ENCODE measurements around the gene BEND7. TPM values are rescaled to one million over a fixed set of nuclear protein-coding genes. Genes with fewer than 3 reads are reported as not detected.
"Not testable (repeated sequence)": the region's sequence is repeated elsewhere in the genome, so short reads cannot be mapped to it uniquely, and the experiment has no call there.

Gene BEND7
- polyA plus RNA-seq, 4 donors = 15.6 to 39.7 (median 33.9) TPM

DNA sequence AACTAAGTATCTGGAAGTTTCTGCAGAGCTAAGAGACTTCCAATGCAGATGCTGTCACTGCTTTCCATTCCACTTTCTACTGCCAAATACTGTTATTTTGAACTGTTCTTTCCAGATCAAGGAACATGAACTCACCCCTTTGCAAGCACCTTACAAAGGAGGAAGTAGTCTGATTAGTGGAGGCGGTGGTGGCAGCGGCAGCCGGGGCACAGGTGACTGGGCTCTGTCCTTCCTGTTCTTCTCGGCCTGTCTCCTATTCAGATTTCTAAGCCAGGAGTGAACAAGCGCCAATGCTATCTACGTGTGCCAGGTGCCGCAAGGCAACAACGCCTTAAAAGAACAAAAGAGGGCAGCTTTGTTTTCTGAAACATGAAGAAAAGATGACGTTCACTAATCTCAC lies 44.9 kb downstream of the BEND7 start:
- DNase-seq (ENCODE audit: low read depth in 4 of 4, low spot score in 3 of 4) = no peak

DNA sequence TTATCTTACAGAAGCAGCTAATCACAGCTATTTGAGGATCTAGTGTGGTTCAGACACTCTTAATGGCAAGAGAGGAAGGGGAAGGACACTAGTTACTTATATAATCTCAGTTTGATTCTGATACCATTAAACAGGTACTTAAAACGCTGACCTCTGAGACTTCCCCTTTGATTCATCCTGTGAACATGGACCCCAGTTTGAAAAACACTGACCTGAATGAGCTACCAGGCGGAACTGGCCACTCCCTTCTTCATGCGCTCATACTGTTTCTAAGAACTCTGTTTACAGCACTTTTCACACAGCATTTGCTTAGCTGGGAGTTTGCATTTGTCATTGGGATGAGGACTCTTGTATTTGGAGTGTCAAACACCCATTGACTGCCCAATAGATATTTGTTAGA lies 45.7 kb downstream of the BEND7 start:
- DNase-seq (ENCODE audit: low read depth in 4 of 4, low spot score in 3 of 4) = peak in 2 of 4 donors; percentile 5 to 15

DNA sequence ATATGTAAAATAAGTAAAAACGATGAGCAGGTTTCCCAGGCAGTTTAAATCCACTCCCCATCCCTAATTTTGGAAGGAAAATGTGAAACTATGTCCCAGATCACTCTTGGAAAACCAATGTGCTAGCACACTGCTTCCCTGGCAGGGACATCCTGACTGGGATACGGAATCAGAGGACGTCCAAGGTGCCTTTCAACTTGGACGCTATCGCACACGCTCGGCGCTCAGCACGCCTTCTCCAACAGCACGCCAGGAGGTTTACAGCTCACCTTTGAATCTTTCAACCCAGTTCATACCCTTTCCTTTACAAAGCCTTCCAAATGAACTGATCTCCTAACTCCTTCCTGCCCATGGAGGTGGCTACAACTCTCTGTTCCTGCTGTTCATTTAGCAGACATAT lies 47.1 kb downstream of the BEND7 start:
- DNase-seq (ENCODE audit: low read depth in 4 of 4, low spot score in 3 of 4) = no peak

DNA sequence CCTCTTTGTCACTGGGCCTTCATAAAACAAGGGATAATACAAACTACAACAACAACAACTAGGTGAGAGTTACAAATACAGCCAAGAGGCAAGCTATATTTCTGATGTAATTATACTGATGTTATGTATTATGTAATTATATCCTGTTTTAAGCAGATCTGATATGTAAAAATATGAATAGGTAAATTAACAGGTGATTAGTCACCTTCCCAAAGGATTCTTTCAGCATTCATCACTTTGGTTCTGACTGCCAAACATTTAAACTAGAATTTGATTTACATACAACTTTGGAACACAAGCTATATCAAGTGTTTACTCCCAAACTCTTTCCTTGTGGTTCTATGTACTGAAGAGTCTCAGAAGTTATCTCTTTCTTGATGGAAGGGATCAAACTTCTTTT lies 53.7 kb downstream of the BEND7 start:
- no peak for DNase-seq (ENCODE audit: low read depth in 4 of 4, low spot score in 3 of 4)

DNA sequence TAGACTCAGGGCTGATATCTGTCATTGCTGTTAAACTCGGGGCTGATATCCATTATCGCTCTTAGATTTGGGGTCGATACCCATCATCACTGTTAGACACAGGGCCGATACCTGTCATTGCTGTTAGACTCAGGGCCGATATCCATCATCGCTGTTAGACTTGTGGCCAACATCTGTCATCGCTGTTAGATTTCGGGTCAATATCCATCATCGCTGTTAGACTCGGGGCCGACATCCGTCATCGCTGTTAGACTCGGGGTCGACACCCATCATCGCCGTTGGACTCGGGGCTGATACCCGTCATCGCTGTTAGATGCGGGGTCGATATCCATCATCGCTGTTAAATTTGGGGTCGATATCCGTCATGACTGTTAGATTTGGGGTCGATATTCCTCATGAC lies 54.8 kb downstream of the BEND7 start:
- DNase-seq (ENCODE audit: low read depth in 4 of 4, low spot score in 3 of 4) = no peak

DNA sequence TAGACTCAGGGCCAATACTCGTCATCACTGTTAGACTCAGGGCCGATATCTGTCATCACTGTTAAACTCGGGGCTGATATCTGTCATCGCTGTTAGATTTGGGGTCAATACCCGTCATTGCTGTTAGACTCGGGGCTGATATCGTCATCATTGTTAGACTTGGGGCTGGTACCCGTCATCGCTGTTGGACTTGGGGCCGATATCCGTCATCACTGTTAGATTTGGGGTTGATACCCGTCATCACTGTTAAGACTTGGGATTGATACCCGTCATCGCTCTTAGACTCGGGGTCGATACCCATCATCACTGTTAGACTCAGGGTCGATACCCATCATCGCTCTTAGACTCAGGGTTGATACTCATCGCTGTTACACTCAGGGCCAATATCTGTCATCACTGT lies 56.5 kb downstream of the BEND7 start:
- no peak for DNase-seq (ENCODE audit: low read depth in 4 of 4, low spot score in 3 of 4)

DNA sequence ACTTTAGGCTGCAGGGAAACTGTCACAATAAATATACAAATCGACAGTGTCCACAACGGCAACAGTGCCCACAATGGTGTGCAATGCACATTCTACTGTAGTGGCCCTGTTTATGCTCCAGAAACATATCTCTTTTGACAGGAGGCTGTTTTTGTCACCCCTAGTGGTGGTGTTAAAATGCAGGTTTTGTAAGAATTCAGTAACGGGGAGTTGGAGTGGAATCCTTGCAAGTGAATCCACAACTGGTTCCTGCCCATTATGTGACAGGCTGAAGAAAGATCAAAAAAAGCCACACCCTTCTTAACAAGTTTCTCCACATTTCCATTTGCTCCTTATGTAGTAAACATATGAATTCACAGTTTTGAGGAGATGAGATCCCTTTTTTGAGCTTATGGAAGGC lies 58.5 kb downstream of the BEND7 start:
- no peak for DNase-seq (ENCODE audit: low read depth in 4 of 4, low spot score in 3 of 4)

DNA sequence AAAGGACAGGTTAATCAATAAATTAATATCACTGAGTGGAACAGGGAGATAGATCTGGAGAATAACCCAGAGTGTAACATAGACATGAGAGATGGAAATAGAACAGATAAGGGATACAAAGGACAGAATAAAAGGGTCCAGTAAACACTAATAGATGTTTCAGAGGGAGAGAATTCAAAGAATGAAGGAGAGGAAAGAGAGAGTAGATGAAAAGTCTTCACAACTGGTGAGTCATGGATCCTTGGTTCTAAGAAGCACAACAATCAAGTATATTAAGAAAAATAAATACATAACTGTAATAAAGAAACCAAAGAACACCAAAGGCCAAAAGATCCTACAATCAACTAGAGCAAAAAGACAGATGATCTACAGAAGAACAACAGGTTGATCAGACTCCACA lies 66.3 kb downstream of the BEND7 start:
- DNase-seq (ENCODE audit: low read depth in 4 of 4, low spot score in 3 of 4) = no peak

DNA sequence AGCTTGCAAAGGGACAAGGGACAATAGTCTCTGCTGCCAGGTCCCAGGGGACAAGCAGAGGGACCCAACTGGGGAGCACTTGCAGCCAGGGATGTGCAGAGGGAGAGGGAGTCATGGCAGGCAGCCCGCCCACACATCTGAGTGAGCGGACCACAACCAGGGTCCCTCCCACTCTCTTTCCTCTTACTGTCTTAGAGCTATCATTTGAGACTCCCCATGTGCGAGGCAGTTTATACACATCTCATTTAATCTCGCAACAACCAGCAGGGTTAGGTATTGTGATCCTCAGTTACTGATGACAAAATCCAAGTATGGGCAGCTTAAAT lies 70.2 kb downstream of the BEND7 start:
- no peak for DNase-seq (ENCODE audit: low read depth in 4 of 4, low spot score in 3 of 4)

DNA sequence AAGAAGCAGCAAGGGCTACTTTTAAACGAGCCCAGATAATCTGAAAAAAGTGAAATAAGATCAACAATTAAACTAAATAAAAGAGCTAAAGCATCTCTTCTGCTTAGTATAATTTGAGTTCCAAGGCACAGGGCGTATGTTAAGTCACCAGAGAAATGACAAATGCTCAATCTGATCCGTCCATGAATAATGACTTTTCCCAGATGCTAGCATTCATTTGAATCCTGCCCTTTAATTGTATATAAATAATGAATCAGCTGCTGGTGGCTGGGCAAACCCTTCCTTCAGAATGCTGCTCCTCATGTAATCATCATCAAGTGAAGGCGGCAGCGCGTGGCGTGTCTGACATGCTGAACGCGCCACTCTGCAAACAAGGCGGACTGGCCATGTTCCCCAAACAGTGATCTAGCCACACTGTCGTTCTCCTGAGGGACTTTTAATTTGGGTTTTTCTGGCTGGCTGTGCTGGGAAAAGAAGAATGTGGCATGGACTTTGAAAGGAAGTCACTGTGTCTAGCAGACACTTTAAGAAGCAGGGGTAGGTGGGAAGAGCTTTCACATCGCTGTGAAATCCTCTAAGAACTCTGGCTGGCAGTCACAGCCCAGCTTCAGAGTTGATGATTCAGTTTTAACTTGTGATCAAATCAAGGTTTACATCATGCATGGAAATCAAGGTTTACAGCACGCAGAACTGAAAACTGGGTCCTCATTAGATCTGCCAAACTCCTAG lies 70.7 kb downstream of the BEND7 start:
- no peak for DNase-seq (ENCODE audit: low read depth in 4 of 4, low spot score in 3 of 4)

DNA sequence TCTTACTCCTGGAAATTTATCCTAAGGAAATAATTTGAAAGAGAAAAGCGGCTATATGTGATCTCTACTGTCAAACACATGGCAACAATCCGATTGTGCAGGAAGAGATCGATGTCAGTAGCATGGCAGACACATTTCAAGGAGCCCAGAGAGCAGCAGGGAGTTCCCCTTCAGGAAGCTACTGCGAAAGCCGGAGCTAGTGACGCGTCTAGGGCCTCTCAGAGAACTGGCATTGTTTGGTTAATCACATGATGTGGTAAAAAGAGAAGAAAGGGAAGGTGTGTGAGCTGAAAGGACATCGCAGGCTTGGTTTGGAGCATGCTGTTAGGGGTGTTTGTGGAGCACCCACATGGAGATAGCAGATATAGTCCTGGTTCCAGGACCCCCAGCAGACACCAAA lies 74.9 kb downstream of the BEND7 start:
- no peak for DNase-seq (ENCODE audit: low read depth in 4 of 4, low spot score in 3 of 4)

DNA sequence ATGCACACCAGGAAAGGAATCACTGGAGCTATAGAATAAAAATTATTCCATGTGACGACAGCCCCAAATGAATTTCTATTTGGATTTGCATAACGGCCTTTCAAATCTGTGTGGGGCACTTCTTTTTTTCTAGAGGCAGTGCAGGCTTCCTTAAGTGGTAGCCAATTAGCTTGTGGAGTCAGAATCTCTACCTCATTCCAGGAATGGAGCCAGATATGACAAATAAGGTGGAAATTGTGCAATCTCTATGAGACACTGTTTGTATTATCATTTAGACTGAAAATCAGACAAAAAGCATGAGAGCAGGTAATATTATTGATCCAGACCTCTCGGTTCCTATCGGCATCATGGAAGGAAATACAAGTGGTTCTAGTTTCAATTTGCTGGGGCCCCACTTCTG lies 78.7 kb downstream of the BEND7 start:
- no peak for DNase-seq (ENCODE audit: low read depth in 4 of 4, low spot score in 3 of 4)

DNA sequence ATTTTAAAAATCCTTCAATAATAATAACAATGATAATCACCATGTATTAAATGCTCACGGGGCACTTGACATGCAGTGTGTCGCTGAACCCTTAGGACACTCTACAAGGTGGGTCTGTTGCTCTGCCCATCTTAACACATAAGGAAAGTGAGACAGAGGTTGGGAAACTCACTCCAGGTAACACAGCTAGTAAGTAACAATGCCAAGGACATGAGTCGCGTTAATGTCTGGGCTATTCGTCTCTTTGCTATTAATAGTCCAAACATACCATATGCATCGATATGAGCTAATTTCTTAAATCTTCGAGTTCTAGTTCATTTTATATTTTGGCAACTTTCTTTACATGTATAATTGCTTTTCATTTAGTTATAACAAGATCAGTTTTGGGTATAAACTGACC lies 79.5 kb downstream of the BEND7 start:
- no peak for DNase-seq (ENCODE audit: low read depth in 4 of 4, low spot score in 3 of 4)

DNA sequence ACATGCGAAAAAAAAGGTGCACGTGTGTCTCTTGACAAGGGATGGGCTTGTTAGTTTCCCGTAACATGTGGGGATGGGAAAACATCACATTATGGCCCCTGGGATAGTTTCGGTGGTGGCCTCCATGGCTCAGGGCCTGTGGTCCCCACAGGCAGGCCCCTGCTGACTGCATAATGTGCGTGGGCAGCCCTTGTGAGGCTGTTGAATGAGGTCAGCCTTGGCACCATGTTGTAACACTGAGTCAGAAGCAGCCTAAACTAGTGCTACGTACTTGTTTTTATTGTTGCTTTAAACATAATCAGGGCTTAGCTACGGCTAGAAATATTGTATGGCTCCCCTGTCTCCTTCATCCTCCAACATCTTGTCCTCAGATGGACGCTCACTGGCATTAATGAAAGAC lies 80.6 kb downstream of the BEND7 start:
- no peak for DNase-seq (ENCODE audit: low read depth in 4 of 4, low spot score in 3 of 4)

DNA sequence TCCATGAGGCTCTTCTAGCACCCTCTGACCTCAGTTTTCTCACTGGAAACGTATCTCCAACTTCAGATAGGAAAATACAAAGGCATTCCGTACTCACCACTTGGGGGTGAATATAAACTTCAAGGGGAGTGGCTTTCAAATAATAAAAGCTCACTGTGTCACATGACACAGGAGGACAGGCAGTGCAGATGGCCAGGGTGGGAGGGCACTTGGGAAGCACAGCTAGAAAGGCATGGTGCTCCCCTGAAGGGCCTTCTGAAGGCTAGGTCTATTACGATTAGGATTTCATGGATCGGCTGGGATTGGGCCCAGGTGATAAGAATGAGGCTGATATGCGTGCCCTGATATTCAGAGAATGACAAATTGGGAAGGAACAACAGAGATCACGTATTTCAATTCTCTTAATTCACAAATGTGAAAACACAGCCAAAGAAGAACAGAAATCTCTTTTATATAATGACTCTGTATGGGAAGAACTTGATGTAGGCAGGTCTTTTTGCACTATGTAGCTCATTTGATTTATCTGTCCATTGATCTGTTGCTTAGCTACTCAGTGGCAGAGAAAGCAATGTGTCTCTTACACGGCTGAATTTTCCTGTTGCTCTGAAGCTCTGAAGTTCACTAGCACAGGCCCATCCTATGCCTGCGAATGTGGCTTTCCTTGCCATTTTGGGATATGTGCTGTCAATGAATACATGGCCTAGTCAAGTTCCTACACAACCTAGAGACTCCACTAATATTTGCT lies 83.0 kb downstream of the BEND7 start:
- no peak for DNase-seq (ENCODE audit: low read depth in 4 of 4, low spot score in 3 of 4)

DNA sequence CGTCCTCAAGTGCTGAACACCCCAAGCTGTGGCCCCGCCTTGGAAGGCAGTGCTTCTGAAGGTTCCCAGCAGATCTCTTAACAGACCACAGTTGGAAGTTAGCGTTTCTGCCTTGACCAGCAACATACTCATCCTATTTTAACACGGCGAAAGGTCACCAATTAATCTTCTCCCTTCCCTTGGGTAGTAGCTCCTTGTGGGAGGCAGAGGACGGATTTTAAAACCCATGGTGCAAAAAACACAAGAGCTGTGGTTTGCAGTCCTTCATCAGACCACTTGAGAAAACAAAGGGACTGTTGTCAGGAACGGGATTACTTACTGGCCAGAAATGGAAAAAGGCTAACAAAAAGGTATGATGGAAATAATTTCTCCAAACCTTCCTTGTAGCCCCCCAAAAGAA lies 87.3 kb downstream of the BEND7 start:
- DNase-seq (ENCODE audit: low read depth in 4 of 4, low spot score in 3 of 4) = no peak

DNA sequence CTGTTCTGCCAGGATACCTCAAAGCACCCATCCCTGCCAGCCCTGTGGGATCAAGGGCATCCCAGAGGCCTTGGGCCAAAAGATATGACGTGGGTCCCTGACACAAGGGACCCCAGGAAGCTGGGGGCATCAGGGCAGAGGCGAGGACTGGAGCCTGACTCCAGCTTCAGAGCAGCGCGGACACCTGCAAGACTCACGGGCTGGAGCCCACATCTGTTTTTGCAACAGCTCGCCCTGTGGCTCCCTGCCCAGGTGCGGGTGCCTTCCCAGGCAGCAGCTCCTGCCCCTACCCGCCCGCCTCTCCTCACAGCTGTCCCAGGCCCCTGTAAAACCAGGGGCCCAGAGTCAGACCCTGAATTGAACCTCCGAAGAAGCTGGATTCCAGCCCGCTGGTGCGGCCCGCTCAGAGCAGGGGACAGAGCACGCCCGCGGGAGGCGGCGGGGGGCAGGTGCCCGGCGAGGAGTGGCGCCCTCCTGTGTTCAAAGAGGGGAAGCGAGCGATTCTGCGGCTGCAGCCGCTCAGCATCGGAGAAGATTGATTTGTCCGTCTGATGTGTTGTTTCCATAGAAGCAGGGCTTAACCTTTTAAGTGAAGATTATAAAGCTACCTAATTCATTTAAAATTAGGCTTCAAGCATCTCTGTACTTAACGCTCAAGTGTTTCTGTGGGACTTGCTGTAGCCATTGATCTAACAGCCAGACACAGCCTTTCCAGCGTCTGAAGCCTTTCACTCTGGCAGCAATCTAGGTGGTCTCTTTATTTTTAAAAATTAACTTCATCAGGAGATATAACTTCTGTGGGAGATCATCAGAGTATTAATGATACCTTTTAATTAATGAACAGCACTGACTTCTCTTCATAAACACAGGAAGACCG lies 88.4 kb downstream of the BEND7 start:
- peak; percentile 23 to 35 (median 26) for DNase-seq (ENCODE audit: low read depth in 4 of 4, low spot score in 3 of 4)

DNA sequence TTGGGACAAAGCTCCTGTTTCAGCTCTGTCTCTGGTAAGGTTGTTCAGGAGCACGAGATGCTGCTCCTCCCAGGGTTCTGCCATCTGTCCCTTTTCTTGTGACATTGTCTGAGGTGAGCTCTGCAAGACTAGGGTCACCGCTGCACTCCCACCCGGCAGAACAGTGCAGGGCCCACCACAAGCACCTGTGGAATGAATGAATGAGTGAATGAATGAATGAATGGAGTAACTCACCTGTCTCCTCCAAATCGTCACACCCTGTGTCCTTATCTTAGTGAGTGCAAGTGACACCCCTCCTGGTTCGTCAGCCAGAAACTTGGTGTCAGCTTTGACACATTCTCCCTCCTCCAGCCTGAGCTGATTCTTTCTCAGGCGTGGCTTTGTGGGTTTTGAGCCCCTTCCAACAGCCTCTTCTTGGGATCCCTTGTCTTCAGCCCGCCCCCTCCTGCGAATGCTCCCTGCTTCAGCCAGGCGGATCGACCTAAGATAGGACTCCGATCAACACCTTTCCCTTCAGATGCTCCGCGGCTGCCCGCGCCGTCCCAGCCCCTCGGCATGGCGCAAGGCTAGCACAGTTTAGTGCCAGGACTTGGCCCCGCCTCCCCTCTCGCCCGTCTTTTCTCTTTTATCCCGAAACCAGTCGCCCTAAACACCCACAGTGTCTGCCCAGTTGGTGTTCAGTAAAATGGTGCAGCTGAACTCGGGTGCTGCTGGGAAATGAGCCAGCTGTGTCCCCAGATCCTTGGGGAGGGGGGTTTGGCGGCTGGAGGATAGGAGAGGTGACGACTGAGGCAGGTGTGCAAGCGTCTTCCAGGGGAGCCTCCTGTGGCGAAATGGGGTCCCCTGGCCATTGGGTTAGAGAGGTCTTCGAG lies 89.3 kb downstream of the BEND7 start:
- no peak for DNase-seq (ENCODE audit: low read depth in 4 of 4, low spot score in 3 of 4)

DNA sequence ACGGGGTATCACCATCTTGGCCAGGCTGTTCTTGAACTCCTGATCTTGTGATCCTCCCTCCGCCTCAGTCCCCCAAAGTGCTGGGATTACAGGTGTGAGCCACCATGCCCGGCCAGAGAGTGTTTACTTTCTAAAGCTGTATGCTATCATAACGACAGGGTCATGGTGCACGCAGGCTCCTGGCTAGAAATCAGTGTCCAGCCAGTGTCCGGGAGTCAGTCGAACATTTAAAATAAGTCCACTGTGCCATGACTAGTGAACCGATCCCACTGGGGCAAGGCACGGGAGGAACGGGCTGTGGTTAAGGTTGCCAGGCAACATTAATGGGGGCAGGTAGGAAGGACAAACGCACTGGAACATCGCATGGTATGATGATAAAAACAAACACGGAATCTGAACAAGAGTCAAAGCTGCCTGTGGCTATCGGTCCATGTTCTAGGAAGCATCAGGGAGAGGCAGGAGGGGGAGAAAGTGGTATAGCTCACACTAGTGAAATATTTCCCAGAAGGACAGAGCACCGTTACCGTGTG lies 91.7 kb downstream of the BEND7 start:
- DNase-seq (ENCODE audit: low read depth in 4 of 4, low spot score in 3 of 4) = no peak

DNA sequence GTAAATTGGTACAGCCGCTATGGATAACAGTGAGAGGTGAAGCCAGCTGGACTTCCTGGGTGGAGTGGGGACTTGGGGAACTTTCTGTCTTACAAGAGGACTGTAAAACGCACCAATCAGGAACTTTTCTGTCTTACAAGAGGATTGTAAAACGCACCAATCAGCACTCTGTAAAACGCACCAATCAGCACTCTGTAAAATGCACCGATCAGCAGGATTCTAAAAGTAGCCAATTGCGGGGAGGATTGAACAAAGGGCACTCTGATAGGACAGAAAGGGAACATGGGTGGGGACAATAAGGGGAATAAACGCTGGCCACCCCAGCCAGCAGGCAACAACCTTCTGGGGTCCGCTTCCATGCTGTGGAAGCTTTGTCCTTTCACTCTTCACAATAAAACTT lies 100.9 kb downstream of the BEND7 start:
- DNase-seq (ENCODE audit: low read depth in 4 of 4, low spot score in 3 of 4) = not testable (repeated sequence)

Measured in left renal pelvis (tissue), 4 donors.